Measurements from ENCODE around the gene SEC24B. TPM values are rescaled to one million over a fixed set of nuclear protein-coding genes. Genes with fewer than 3 reads are reported as not detected.

Gene SEC24B
- total and polyA plus RNA-seq, 10 of the 15 experiments (the other 5 are each of a cell fraction or from before 2014, with no cell fraction given): 6.4 to 43.2 (median 16.0) TPM

GRCh38 chr4:109462802-109463201 lies 29.2 kb downstream of the SEC24B start:
- Histone ChIP-seq H4K20me1 (ENCODE audit: control insufficient read depth, insufficient read depth) (no peaks in the 10 kb centered on the region; the same call in 1 of the 2 replicates), H3K4me3 (no peak overlapping the region), H3K79me2 (ENCODE audit: control insufficient read depth, insufficient read depth, low read length) (peaks cover 25% of the 10 kb centered on the region), H3K27ac (ENCODE audit: control insufficient read depth, insufficient read depth) (no peak overlapping the region), H3K27me3 (replicated peaks in 1 of 2; ENCODE audit: control insufficient read depth in 2 of 2, insufficient read depth in 2 of 2, low read length in 1 of 2) (no peaks in the 10 kb centered on the region), H3K4me1 (ENCODE audit: control insufficient read depth, insufficient read depth, low read length) (peaks cover 7% of the 10 kb centered on the region; the same call in 1 of the 2 replicates), H3K9me3 (replicated peaks; ENCODE audit: control insufficient read depth, insufficient read depth, low read length) (no peaks in the 10 kb centered on the region), H3K9ac (ENCODE audit: control insufficient read depth, insufficient read depth, low read length) (no peak overlapping the region), H3K36me3 (ENCODE audit: control insufficient read depth in 2 of 2, insufficient read depth in 2 of 2, low read length in 1 of 2) (peaks cover 4 to 10% of the 10 kb centered on the region in 2 experiments), H3K4me2 (ENCODE audit: control insufficient read depth, insufficient read depth) (no peak overlapping the region; the same call in 1 of the 2 replicates), H2AFZ (ENCODE audit: control insufficient read depth, low read depth, low read length) (no peak overlapping the region)
- intact Hi-C loops (cut with micrococcal nuclease; ENCODE audit: unreplicated experiment): no loop called here
- ChIA-PET CTCF (interaction anchor here (1.2 to 1.7 kb wide), 2 partner anchors 32 to 57 kb away, joined by 3 read pairs; no protein-coding TSS in a partner anchor), POLR2A (no interaction called here), RAD21 (ENCODE audit: unreplicated experiment) (interaction anchor here (1.1 kb wide), 1 partner anchor 28 kb away, joined by 3 read pairs; no protein-coding TSS in a partner anchor), SMC1A (ENCODE audit: uncharacterized antibody, unreplicated experiment) (interaction anchor here (0.8 to 1.8 kb wide), 4 partner anchors 14 to 506 kb away, joined by 3 to 9 read pairs (median 4); no protein-coding TSS in a partner anchor)
- DNase-seq (ENCODE audit: low read depth, low spot score): no peak
- in situ Hi-C loops (cut with MboI): no loop called here
- ATAC-seq: no peak
- no TSS peak for BruUV-seq (replicated peaks)
- 90% methylated on average over 1 of the region's 1 CpG for WGBS (ENCODE audit: insufficient coverage, insufficient replicate concordance, low lambda C conversion rate, missing lambda C conversion rate)
- no peak for FAIRE-seq
- no peak for TF ChIP-seq CEBPB (IDR thresholded peaks at IDR 0.05; ENCODE audit: borderline replicate concordance in 1 of 2, low read depth in 2 of 2, low read length in 2 of 2)
- TF ChIP-seq HDAC2 (IDR thresholded peaks at IDR 0.05): no peak
- no peak for TF ChIP-seq LARP7 (IDR thresholded peaks at IDR 0.05)
- no peak for TF ChIP-seq REST (IDR thresholded peaks at IDR 0.05; ENCODE audit: low read depth, low read length)
- no peak for TF ChIP-seq DPF2 (IDR thresholded peaks at IDR 0.05)
- no peak for TF ChIP-seq USF2 (IDR thresholded peaks at IDR 0.05; ENCODE audit: borderline replicate concordance, low read depth, low read length)
- TF ChIP-seq JUND (IDR thresholded peaks at IDR 0.05; ENCODE audit: low read depth, low read length): no peak
- no peak for TF ChIP-seq EP300 (IDR thresholded peaks at IDR 0.05; ENCODE audit: borderline replicate concordance in 1 of 2, control insufficient read depth in 1 of 2, low read depth in 2 of 2, low read length in 2 of 2)
- no peak for TF ChIP-seq RCOR1 (conservative IDR thresholded peaks at IDR 0.05; ENCODE audit: low read depth, low read length)
- TF ChIP-seq SREBF2 (IDR thresholded peaks at IDR 0.05; ENCODE audit: low read length): no peak
- TF ChIP-seq FOS (IDR thresholded peaks at IDR 0.05; ENCODE audit: borderline replicate concordance, extremely low read depth, insufficient read length): no peak
- TF ChIP-seq ASH2L (IDR thresholded peaks at IDR 0.05; ENCODE audit: borderline replicate concordance, low read depth): no peak
